KMS-11 (cell line): ENCODE data around the gene FXR2.
A peak's percentile ranks its signal among the peaks of the same experiment; 100 is the strongest.

Experiments
- H2AFZ ChIP-seq: fragments of 200-600 bp; sonication (generic); 2 replicates; pipeline ENCODE4 v1.6.1; 2016; ENCODE audit warnings: antibody characterized with exemption, mixed run types, low read depth
- H3K27ac ChIP-seq: fragments of 200-600 bp; sonication (generic); 2 replicates; pipeline ENCODE4 v1.6.1; 2016; ENCODE audit warnings: mild to moderate bottlenecking, mixed run types
- H3K27me3 ChIP-seq: fragments of 200-600 bp; sonication (generic); 2 replicates; pipeline ENCODE4 v1.6.1; 2017; ENCODE audit warnings: mild to moderate bottlenecking, low read depth, mixed run types, moderate library complexity; ENCODE audit not compliant: insufficient read depth
- H3K36me3 ChIP-seq: fragments of 200-600 bp; sonication (generic); 2 replicates; pipeline ENCODE4 v1.6.1; 2017; ENCODE audit warnings: mild to moderate bottlenecking, mixed run types; ENCODE audit not compliant: insufficient read depth
- H3K4me1 ChIP-seq: fragments of 200-600 bp; sonication (generic); 2 replicates; pipeline ENCODE4 v1.6.1; 2016; ENCODE audit warnings: mild to moderate bottlenecking, low read depth, mixed run types; ENCODE audit not compliant: poor library complexity, severe bottlenecking
- H3K4me2 ChIP-seq: fragments of 200-600 bp; sonication (generic); 2 replicates; pipeline ENCODE4 v1.7.0; 2016; ENCODE audit warnings: mild to moderate bottlenecking, mixed run types
- H3K4me3 ChIP-seq: fragments of 200-600 bp; sonication (generic); IDR thresholded peaks from 2 replicates; pipeline ENCODE4 v1.6.1; 2017; ENCODE audit warnings: low read depth, low read length, mixed read lengths; ENCODE audit not compliant: insufficient read depth
- H3K79me2 ChIP-seq: fragments of 200-600 bp; sonication (generic); 2 replicates; pipeline ENCODE4 v1.6.1; 2016; ENCODE audit warnings: low read depth, mixed run types; ENCODE audit not compliant: insufficient read depth
- H3K9ac ChIP-seq: fragments of 200-600 bp; sonication (generic); 2 replicates; pipeline ENCODE4 v1.6.1; 2016; ENCODE audit warnings: mild to moderate bottlenecking, mixed run types
- H4K20me1 ChIP-seq: fragments of 200-600 bp; sonication (generic); 2 replicates; pipeline ENCODE4 v1.6.1; 2016; ENCODE audit warnings: mild to moderate bottlenecking, mixed run types; ENCODE audit not compliant: insufficient read depth
- TF ChIP-seq, protein P1 (sequence below): fragments of 200-600 bp; sonication (generic); conservative IDR thresholded peaks from 2 replicates; pipeline ENCODE4 v1.6.1; 2017; ENCODE audit warnings: low read depth, mild to moderate bottlenecking, antibody characterized with exemption, low read length, moderate library complexity, mixed read lengths

Gene FXR2

DNA sequence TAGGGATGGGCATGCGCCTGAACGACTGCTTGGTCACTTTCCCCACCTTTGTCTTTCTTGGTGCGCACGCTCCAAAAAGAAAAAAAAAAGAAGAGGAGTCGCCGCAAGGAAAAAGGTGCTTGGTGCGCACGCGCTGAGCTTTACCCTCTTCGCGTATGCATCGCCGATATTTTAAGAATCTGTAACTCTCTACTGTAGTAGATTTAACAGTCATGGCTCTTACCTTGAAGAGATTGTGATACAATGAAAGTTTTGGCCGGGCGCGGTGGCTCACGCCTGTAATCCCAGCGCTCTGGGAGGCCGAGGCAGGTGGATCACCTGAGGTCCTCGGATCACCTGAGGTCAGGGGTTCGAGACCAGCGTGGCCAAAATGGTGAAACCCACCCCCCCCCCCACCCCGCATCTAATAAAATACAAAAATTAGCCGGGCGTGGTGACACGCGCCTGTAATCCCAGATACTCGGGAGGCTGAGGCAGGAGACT, 609 bp upstream of the FXR2 start:
- TF ChIP-seq, protein P1, sequence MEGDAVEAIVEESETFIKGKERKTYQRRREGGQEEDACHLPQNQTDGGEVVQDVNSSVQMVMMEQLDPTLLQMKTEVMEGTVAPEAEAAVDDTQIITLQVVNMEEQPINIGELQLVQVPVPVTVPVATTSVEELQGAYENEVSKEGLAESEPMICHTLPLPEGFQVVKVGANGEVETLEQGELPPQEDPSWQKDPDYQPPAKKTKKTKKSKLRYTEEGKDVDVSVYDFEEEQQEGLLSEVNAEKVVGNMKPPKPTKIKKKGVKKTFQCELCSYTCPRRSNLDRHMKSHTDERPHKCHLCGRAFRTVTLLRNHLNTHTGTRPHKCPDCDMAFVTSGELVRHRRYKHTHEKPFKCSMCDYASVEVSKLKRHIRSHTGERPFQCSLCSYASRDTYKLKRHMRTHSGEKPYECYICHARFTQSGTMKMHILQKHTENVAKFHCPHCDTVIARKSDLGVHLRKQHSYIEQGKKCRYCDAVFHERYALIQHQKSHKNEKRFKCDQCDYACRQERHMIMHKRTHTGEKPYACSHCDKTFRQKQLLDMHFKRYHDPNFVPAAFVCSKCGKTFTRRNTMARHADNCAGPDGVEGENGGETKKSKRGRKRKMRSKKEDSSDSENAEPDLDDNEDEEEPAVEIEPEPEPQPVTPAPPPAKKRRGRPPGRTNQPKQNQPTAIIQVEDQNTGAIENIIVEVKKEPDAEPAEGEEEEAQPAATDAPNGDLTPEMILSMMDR = no peak

DNA sequence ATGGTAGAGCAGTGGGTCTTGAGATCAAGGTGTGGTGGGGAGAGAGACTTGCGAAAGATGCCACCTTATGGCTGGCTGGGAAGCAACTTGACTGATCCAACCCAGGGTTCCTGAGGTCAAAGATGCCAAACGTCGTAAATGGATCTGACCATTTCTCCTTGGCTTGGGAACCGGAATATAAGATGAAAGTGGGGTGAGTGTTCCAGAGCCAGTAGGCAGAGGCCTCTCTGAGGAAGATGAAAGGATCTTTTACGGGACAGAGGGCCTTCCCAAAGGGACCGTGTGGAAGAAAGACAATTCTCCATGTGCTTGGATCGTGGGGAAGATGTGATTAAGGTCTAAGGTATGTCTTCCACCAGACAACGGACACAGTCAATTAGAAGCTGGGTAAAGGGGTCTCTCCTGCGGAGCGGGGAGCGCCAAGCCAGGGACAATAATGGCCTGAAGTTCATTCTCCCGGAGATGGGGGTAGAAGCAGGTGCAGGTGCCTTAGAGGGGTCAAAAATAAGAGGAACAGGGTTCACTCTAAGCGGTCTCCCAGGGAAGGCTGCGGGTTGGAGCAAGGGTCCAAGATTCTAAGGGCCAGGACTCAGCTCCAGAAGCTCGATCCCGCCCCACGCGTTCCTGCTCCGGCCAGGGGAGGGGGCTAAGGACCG, 800 bp downstream of the FXR2 start:
- H3K36me3 ChIP-seq = no peaks in the 10 kb centered on the region
- no peaks in the 10 kb centered on the region for H3K27me3 ChIP-seq
- no peak overlapping the region for H3K27ac ChIP-seq
- H2AFZ ChIP-seq = no peak overlapping the region
- H3K4me1 ChIP-seq = no peaks in the 10 kb centered on the region
- TF ChIP-seq, protein P1 = no peak
- no peaks in the 10 kb centered on the region for H4K20me1 ChIP-seq
- no peak overlapping the region for H3K9ac ChIP-seq
- no peak overlapping the region for H3K4me3 ChIP-seq
- no peaks in the 10 kb centered on the region for H3K79me2 ChIP-seq
- peak overlapping the region; percentile 36; the same call in 1 of the 2 replicates for H3K4me2 ChIP-seq

More for the DNA sequence above, 609 bp upstream of the FXR2 start:
- Histone ChIP-seq H3K27me3 (no peaks in the 10 kb centered on the region), H2AFZ (peak overlapping the region; percentile 44; the same call in 1 of the 2 replicates), H3K4me3 (no peak overlapping the region), H3K4me1 (no peaks in the 10 kb centered on the region), H3K9ac (no peak overlapping the region), H3K27ac (no peak overlapping the region), H4K20me1 (no peaks in the 10 kb centered on the region), H3K79me2 (no peaks in the 10 kb centered on the region), H3K36me3 (no peaks in the 10 kb centered on the region), H3K4me2 (no peak overlapping the region)

DNA sequence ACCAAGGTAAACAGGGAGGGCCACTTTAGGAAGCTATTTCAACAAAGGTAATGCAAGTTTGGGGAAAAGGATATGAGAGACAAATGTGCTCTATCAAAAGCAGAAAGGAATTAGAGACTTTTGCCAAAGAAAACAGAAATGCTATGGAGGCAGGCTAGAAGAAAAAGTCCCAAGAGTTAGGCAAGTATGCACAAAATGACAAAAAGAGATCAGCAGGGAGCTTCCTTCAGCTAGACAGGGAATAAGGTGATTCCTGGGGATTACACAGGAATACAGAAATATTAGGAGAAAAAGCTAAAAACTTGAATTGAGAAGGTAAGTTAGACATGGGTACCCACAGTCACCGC, 2.4 kb downstream of the FXR2 start:
- TF ChIP-seq, protein P1 = no peak
- no peak overlapping the region for H3K9ac ChIP-seq
- no peaks in the 10 kb centered on the region for H3K79me2 ChIP-seq
- H3K27me3 ChIP-seq = no peaks in the 10 kb centered on the region
- no peak overlapping the region for H3K4me3 ChIP-seq
- H2AFZ ChIP-seq = no peak overlapping the region
- H3K27ac ChIP-seq = no peak overlapping the region
- H3K4me2 ChIP-seq = no peak overlapping the region
- H4K20me1 ChIP-seq = no peaks in the 10 kb centered on the region
- no peaks in the 10 kb centered on the region for H3K36me3 ChIP-seq
- H3K4me1 ChIP-seq = no peaks in the 10 kb centered on the region

DNA sequence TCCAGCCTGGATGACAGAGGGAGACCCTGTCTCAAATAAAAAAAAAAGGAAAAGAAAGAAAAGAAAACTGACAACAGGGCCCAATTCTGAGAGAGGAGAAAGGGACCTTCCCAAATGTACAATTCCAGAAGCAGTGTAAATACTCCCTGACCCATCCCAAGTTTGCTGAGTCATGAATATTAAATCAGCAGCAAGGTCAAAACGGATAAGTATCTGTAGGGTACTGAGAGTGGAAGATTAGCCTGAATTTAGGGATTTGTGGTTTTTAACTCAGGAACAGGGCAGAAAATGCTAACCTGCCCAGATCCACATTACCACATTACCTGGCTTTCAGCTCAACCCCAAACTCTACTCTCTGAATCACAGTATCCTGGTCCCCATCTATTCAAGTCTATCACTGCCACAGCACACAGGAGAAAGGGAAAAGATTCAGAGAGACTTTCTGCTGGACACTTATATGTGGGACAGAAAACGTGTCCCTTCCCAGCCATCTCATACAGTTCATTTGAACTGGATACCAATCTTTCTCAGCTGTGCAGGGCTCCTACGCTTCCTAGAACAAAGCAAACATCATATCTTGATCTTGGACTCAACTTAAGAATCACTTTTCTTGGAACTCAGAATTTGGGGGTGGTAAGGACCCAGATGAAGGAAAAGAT, 2.9 kb downstream of the FXR2 start:
- no peak overlapping the region for H3K4me3 ChIP-seq
- no peaks in the 10 kb centered on the region for H4K20me1 ChIP-seq
- no peaks in the 10 kb centered on the region for H3K36me3 ChIP-seq
- no peaks in the 10 kb centered on the region for H3K4me1 ChIP-seq
- TF ChIP-seq, protein P1 = no peak
- no peak overlapping the region for H3K4me2 ChIP-seq
- no peak overlapping the region for H3K9ac ChIP-seq
- no peaks in the 10 kb centered on the region for H3K27me3 ChIP-seq
- H3K27ac ChIP-seq = no peak overlapping the region
- no peak overlapping the region for H2AFZ ChIP-seq
- no peaks in the 10 kb centered on the region for H3K79me2 ChIP-seq
